Stimulated activated CD4-positive, alpha-beta T cell treated with anti-CD3 and anti-CD28 coated beads, Interleukin-15, amount 100 ng/mL, for 1 hour (primary cell): ENCODE measurements around the gene INPP4A.

ENCODE experiments used
- DNase-seq, 2 donors: peaks; one replicate each; pipeline ENCODE4 v3.0.0-alpha.2; 2020; ENCODE audit warnings: low read depth in 1 of 2, low spot score in 1 of 2

Gene INPP4A

DNA sequence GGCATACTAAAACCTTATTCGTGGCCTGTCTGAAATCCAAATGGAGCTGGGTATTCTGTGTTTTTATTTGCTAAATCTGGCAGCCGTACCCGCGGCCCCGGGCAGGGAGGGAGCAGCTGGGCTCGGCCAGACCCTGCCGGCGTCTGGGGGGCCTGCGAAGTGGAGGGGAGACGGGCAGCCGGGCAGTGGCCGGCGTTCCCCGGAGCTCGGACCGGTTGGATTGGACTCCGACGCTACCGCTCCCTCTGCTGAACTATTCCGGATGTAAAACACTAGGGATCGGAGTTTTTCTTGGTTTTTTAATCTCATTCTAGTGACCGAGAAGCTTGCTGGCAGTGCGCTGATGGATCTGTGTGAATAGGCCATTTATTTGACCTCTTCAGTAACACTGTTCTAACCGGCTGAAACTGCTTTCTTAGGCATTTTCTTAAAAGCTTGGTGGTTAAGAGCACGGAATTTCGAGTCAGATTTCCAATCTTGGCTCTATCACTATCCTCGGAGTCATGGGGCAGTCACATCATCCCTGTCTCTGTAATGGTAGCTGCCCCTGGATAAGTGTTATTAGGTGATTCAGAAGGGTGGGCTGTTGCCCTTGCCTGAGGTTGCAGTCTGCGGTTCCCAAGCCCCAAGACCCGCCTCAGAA, 164.4 kb downstream of the INPP4A start:
- no peak for DNase-seq

DNA sequence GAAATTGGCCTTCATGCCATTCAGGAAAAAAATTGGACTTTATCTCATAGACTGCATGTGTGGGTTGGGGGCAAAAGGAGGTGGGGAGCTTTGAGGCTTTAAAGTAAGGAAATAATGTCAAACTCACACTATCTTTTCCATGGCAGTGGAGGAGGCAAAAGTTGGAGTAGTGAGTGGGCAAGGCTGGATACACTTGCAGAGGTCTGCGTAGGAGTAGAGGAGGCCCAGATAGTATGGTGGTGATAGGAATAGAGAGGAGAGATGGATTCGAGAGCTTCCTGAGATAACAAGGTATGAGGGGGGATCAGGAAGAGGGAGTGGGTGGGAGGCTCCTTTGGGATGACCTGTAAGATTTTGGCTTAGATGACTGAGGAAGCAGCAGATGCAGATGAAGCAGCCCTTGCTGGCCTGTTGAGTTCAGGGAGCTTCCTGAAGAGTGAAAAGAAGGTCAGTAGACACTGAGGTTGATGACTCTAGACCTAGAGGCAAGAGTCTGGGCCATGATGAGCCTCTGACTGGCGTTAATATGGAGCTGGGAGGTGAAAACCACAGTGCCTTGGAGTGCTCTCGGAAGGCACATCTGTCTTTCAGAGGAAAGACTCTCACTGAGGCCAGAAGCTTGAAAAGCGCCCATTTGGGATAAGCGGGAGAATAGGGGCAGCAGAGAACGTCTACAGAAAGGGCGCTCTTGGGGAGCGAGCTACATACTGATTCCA, 169.5 kb downstream of the INPP4A start:
- no peak for DNase-seq

DNA sequence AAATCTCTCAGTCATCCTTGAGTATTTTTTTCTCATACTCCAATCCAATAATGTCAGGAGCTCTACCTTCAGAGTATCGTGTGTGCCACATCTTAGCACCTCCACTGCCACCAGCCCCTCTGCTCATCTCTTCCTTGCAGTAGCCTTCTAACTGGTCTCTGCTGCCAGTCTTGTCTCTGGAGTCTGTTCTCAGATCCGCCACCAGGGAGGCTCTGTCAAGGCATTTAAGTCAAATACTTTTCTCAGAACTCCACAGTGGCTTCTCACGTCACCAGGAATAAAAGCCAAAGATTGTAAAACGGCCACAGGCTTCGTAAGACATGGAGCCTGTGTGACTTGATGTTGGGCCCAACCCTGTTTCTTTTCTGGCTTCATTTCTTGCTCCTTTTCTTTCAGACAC, 170.8 kb downstream of the INPP4A start:
- DNase-seq: no peak

DNA sequence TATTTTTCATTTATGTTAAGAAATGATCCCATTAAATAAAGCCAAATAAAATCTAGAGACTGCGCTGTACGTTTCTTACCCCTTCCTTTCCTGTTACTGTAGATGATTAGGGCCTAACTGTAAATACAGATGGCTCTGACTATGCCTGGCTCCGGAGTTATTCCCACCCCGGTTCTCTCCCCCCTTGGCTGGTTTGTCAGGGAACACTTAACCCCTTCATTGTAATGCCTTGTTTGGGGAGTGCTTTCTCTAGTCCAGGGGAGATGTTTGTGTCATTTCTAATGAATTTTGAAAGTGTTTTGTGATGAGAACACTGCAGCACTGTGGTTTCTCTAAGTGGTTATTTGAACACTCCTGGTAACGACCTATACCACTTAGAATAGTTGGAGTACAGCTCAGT, 172.5 kb downstream of the INPP4A start:
- no peak for DNase-seq

DNA sequence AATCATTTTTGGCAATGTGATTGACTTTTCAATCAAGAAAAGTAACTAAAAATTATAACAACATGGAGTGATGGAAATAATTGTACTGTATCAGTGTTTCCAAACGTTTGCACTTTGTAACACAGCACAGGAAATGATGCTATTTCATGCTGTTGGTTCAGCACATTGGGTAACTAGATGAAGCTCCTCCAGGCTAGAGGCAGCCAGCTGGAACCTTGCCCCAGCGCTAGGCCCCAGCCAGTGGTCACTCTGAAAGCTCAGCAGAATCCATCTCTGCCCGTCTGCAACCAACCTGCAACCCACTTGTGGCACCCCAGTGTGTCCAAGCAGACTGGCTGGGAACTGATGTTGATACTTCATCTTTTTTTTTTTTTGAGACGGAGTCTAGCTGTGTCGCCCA, 179.0 kb downstream of the INPP4A start:
- no peak for DNase-seq

DNA sequence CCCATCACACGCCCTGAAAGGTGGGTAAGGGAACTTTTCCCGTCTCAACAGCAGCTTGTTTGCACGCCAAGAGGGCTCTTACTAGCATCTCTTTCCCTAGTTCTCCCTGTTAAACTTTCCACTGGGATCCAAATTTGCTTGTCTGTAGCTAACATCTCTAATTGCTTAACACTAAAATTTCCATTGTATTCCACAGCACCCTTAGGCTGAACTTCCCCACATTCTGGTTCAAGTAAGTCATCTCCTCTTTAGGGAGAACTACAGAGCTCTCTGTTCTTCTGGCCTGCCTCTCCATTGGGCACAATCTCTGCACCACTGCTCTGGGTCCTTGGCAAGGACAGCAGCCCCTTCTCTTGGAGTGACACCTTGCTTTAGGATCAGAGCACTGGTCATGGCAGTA, 187.7 kb downstream of the INPP4A start:
- no peak for DNase-seq

DNA sequence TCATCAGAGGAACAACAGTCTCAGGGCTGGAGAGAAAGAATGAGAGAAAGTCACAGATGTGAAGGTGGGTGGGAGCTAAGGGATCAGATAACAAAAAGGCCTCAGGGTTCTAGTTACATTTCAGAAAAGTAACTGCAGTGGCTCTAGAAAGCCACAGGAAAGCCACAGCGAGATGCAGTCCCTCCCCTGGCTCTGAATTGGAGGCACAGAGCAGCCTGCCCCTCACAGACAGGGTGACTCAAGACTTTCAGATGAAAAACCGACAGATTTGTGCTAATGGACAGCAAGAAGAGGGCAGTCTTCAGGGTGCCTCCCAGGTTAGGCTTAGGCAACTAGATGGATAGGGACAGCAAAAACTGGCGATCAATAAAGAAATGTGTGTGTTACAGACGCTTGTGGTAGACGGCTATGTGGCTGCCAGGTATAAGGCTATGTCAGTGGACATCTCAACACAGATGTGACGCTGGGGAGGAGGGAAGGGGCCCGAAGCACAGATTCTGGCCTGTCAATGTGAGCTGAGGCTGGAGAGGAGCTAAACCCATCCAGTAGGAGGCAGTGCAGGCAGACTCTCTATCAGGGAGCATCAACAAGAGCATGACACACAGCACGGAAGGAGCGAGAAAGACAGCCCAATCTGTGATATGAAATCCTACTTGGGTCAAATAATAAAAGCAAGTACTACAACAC, 189.9 kb downstream of the INPP4A start:
- DNase-seq: peak in 1 of 2 donors; percentile 20

DNA sequence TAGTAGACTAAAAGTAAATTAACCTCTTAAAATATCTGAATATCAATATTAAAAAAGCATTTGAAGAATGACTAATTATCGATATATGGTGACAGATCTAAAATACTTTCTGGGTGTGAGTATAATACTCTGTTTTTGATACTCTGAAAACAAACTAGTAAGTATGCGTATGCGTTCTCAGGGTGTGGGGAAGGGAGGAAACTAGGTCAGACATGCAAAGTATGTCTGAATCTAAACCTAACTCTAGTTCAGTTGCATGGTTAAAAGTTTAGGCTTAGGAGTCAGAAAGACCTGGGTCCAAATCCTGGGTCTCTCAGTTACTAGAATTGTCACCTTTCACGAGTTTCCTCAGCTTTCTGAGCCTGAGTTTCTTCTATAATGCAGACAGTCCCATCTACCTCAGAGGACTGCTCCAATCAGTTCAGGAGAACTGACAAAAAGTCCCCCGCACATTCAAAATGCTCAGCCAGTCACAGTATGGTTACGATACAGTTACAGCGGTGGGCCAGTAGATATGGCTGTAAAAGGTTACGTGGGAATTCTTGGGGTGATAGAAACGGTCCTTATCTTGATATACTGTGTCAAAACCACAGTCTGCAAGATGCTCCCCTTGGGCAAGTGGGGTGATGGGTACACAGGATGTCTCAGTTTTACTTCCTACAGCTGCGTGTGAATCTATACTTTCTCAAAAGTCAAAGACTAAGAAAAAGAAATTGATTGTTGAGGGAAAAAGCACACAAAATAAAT, 192.9 kb downstream of the INPP4A start:
- DNase-seq: no peak

DNA sequence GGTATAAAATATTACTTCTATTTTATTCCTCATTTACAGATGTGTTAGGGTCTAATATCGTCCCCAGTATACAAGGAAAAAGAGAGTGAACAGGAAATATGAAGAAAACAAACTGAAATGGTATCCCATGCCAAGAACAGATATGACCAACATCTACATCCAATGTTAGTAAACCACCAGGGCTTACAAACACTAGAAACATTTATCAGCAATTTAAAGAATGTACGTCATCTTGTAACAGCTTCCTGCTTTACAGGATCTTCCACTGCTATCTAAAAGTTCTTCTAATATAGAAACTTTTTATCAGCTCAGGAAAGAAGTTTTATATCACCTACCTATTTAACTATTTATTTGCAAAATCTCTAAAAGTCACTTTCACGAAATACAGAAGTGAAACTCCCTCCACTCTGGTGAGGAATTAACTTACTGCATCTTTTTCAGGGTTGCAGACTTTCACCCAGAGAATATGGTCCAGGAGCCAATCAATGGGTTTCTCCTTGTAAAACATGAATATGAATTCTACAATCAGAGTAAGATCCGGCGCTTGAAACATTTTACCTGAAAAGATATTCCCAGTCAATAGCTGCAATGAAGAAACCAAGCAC, 198.9 kb downstream of the INPP4A start:
- DNase-seq: no peak
